Measurements from ENCODE around the gene PGAP3. TPM values are rescaled to one million over a fixed set of nuclear protein-coding genes. Genes with fewer than 3 reads are reported as not detected.

PGAP3 gene
- total RNA-seq, 1 experiment from 2014 or later = 8.4 TPM

DNA sequence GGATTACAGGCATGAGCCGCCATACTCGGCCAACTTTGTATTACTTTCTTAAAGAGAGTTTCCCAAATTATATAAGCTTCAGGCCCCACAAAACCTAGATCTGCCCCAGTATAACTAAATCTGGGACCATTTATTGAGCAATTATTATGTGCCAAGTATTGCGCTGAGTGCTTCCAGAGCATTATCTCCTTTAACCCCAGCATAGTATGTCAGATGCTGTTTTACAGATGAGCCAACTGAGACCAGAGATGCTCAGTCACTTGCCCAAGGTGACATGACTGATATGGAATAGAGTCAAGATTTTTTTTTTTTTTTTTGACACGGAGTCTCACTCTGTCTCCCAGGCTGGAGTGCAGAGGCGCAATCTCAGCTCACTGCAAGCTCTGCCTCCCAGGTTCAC is 10.1 kb upstream of the PGAP3 start:
- DNase-seq (ENCODE audit: low read depth in 1 of 2, low spot score in 2 of 2) = no peak
- Histone ChIP-seq H3K4me3 (no peak overlapping the region), H3K27me3 (replicated peaks) (no peaks in the 10 kb centered on the region), H3K36me3 (peaks cover 4% of the 10 kb centered on the region; the same call in 1 of the 2 replicates), H3K27ac (no peak overlapping the region), H3K9me3 (replicated peaks) (no peaks in the 10 kb centered on the region), H3K4me1 (replicated peaks) (peaks cover 18% of the 10 kb centered on the region)

DNA sequence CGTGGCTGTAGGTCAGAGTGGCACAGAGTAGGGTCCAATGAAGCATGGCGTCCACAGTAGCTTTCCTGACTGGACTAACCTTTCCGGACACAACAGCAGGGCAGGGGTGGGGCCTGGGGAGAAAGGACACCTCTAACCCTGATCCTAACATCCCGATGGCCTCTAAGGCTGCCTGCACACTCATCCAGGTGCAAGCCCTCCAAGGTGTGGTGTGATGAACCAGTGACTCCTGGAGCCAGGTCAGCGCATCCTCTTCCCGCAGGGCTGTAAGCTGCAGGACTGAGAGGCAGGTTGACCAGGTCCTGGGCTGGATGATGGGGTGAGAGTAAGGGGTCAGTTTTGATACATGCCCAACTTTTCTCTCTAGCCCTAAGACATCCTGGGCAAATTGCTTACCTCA is 8.9 kb upstream of the PGAP3 start:
- H3K4me1 ChIP-seq (replicated peaks) = peaks cover 16% of the 10 kb centered on the region
- H3K4me3 ChIP-seq = no peak overlapping the region
- no peak for DNase-seq (ENCODE audit: low read depth in 1 of 2, low spot score in 2 of 2)
- H3K9me3 ChIP-seq (replicated peaks) = no peaks in the 10 kb centered on the region
- no peaks in the 10 kb centered on the region for H3K27me3 ChIP-seq (replicated peaks)
- H3K27ac ChIP-seq = no peak overlapping the region
- peaks cover 4% of the 10 kb centered on the region; the same call in 1 of the 2 replicates for H3K36me3 ChIP-seq

DNA sequence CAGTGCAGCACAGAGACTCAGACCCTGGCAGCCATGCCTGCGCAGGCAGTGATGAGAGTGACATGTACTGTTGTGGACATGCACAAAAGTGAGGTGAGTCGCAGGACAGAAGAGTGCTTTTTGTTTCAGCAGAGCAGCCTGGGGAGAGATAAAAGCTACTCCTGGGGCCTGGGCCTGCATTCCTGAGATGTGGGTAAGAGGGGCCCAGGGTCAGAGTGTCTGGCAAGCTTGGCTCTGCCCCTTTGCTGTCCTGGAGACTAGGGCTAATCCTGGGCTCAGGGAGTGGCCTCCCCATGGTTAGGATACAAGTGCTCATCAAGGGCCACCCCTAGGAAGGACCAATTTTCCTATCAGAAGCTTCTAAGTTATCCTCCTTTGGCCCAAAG is 7.2 kb upstream of the PGAP3 start:
- Histone ChIP-seq H3K27ac (no peak overlapping the region), H3K4me3 (no peak overlapping the region), H3K4me1 (replicated peaks) (peaks cover 8% of the 10 kb centered on the region; the same call in 1 of the 2 replicates), H3K27me3 (replicated peaks) (no peaks in the 10 kb centered on the region), H3K9me3 (replicated peaks) (no peaks in the 10 kb centered on the region), H3K36me3 (peaks cover under 1% of the 10 kb centered on the region; the same call in 1 of the 2 replicates)
- no peak for DNase-seq (ENCODE audit: low read depth in 1 of 2, low spot score in 2 of 2)

- no peak overlapping the region for H3K27ac ChIP-seq
- peaks cover 7% of the 10 kb centered on the region; the same call in 1 of the 2 replicates for H3K4me1 ChIP-seq (replicated peaks)
- H3K9me3 ChIP-seq (replicated peaks) = no peaks in the 10 kb centered on the region
- H3K36me3 ChIP-seq = no peaks in the 10 kb centered on the region
- no peak for DNase-seq (ENCODE audit: low read depth in 1 of 2, low spot score in 2 of 2)
- H3K27me3 ChIP-seq (replicated peaks) = no peaks in the 10 kb centered on the region
- H3K4me3 ChIP-seq = no peak overlapping the region
Observed at GRCh38 chr17:39694593-39694992, 6.7 kb upstream of the PGAP3 start.

DNA sequence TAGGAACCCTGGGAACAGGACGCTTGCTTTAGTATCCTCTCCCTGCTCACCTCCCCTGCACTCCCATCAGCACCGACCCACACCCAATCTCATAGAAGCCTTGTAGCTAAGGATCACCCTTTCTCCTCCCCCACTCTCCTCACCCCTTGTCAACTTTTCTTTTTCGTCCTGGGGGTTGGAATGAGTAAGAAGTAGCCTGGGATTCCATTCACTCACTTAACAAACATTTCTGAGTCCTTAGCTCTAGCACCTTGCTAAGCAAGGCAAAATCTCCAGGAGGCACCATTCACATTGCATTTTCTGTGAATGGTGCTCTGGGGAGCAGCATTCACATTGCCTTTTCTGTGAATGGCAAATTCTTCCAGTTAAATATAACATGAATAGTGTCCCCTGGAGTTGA is 1.1 kb upstream of the PGAP3 start:
- DNase-seq (ENCODE audit: low read depth in 1 of 2, low spot score in 2 of 2) = no peak
- peaks cover 9% of the 10 kb centered on the region; the same call in 1 of the 2 replicates for H3K4me1 ChIP-seq (replicated peaks)
- no peak overlapping the region for H3K27ac ChIP-seq
- H3K27me3 ChIP-seq (replicated peaks) = no peaks in the 10 kb centered on the region
- H3K36me3 ChIP-seq = no peaks in the 10 kb centered on the region
- H3K4me3 ChIP-seq = peak overlapping the region; percentile 46
- no peaks in the 10 kb centered on the region for H3K9me3 ChIP-seq (replicated peaks)

DNA sequence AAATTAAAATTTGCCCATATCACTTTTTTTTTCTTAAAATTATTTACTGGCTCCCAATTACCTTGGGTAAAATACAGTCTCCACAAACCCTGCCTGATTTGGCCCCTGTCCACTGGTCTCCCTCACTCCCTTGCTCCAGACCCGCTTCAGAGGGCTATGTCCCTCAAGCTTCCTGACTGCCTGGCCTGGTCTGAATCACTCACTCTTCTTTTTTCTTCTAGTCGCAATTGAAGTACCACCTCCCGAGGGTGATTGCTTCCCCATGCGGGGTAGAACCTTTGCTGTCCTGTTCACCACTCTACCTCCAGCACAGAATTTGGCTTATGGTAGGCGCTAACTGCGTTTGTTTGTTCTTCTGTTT is 598 bp upstream of the PGAP3 start:
- no peak overlapping the region for H3K27ac ChIP-seq
- H3K36me3 ChIP-seq = no peaks in the 10 kb centered on the region
- peaks cover 9% of the 10 kb centered on the region; the same call in 1 of the 2 replicates for H3K4me1 ChIP-seq (replicated peaks)
- no peaks in the 10 kb centered on the region for H3K9me3 ChIP-seq (replicated peaks)
- H3K27me3 ChIP-seq (replicated peaks) = no peaks in the 10 kb centered on the region
- H3K4me3 ChIP-seq = peak overlapping the region; percentile 46
- DNase-seq (ENCODE audit: low read depth in 1 of 2, low spot score in 2 of 2) = no peak

DNA sequence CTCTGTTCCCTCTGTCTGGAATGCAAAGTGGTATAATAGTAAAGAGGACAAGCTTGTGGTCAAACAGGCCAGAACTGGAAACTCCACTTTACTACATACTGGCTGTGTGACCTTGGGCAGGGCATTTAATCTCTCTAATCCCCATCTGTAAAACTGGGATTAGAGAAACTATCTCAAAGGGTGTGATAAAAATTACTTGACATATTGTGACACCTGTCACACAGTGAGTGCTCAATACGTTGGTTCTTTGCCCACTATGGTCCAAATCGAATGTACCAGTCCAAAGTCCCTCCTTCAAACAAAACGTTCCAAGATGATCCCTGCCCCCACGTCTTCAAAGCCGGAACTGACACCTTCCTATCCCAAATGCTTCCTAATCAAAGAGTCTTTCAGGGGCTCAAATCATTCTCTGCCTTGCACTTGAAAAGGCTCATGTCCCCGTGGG is 734 bp downstream of the PGAP3 start:
- no peak for DNase-seq (ENCODE audit: low read depth in 1 of 2, low spot score in 2 of 2)
- Histone ChIP-seq H3K4me3 (peak overlapping the region; percentile 46), H3K4me1 (replicated peaks) (peaks cover 9% of the 10 kb centered on the region; the same call in 1 of the 2 replicates), H3K27me3 (replicated peaks) (no peaks in the 10 kb centered on the region), H3K27ac (no peak overlapping the region), H3K36me3 (no peaks in the 10 kb centered on the region), H3K9me3 (replicated peaks) (no peaks in the 10 kb centered on the region)

DNA sequence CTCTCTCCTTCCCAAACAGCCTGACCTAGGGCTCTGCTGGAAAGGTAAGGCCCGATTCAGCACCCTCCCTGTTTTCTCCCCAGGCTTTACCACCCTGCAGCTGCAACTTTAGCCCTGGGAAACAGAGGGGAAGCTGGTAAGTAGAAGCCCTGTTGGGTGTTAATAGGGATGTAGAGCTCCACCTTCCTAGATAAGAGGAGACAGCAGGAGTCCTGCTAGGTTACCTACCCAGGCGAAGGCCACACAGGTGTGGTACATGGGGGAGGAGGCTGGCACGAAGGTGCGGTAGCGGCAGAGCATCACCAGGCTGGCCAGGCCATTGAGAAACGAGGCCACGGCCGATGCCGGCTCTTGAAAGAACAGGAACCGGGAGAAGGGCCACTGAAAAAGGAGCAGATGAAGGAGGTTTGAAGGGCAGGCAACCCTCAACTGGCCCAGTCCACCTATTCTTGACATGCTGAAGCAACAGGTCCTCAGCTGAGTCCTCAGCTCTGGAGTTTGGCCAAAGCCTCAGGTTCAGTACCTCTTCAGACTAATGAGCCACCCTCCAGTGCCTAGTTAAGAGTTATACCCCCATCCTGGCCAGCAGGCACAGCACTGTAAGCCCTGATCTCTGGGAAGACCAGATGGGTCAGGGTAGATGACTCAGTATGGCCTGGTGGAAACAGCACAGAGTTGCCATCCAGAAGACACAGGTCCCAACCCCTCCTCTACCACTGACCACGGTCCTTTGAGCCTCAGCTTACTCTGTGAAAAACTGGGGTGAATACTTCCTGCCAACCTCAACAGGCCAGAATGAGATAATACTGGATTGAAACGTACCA is 3.3 kb downstream of the PGAP3 start:
- Histone ChIP-seq H3K27ac (no peak overlapping the region), H3K4me1 (replicated peaks) (peaks cover 9% of the 10 kb centered on the region; the same call in 1 of the 2 replicates), H3K9me3 (replicated peaks) (no peaks in the 10 kb centered on the region), H3K36me3 (no peaks in the 10 kb centered on the region), H3K27me3 (replicated peaks) (no peaks in the 10 kb centered on the region), H3K4me3 (no peak overlapping the region)
- no peak for DNase-seq (ENCODE audit: low read depth in 1 of 2, low spot score in 2 of 2)

DNA sequence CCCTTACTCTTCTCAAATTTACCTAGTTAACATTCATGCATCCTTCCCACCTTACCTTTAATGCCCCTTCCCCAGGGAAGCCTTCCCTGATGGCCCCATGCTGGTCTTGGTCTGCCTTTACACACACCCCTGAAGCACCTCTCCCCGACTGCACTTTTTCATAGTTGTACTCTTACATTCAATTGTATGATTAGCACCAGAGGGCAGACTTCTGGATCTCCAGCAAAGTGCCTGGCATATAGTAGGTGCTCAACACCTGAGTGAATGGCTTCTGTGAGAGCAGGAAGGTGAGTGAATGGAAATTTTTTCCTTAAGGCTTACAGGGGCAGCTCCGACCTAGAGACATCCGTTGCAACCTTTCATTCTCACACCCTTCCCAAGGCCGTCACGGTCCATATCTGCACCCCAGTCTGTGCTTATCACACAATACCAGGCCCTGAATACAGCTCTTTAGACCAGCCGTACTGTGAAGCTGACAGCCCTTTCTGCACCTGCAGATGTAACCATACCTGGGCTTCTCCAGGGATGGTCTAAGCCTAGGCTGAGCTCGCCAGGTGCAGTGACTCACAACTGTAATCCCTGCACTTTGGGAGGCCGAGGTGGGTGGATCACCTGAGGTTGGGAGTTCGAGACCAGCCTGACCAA is 4.4 kb downstream of the PGAP3 start:
- no peak overlapping the region for H3K4me3 ChIP-seq
- peaks cover 3% of the 10 kb centered on the region; the same call in 1 of the 2 replicates for H3K4me1 ChIP-seq (replicated peaks)
- no peak for DNase-seq (ENCODE audit: low read depth in 1 of 2, low spot score in 2 of 2)
- no peak overlapping the region for H3K27ac ChIP-seq
- H3K27me3 ChIP-seq (replicated peaks) = no peaks in the 10 kb centered on the region
- no peaks in the 10 kb centered on the region for H3K36me3 ChIP-seq
- no peaks in the 10 kb centered on the region for H3K9me3 ChIP-seq (replicated peaks)

GRCh38 chr17:39679521-39680192 is 8.2 kb downstream of the PGAP3 start:
- H3K4me1 ChIP-seq (replicated peaks) = no peaks in the 10 kb centered on the region
- H3K4me3 ChIP-seq = no peak overlapping the region
- H3K36me3 ChIP-seq = 0 out of 2 replicates have a peak, but pooled peaks cover 3% of the 10 kb centered on the region
- no peaks in the 10 kb centered on the region for H3K27me3 ChIP-seq (replicated peaks)
- no peak overlapping the region for H3K27ac ChIP-seq
- no peak for DNase-seq (ENCODE audit: low read depth in 1 of 2, low spot score in 2 of 2)
- no peaks in the 10 kb centered on the region for H3K9me3 ChIP-seq (replicated peaks)

- Histone ChIP-seq H3K9me3 (replicated peaks) (no peaks in the 10 kb centered on the region), H3K36me3 (0 out of 2 replicates have a peak, but pooled peaks cover 3% of the 10 kb centered on the region), H3K4me1 (replicated peaks) (no peaks in the 10 kb centered on the region), H3K27me3 (replicated peaks) (no peaks in the 10 kb centered on the region), H3K27ac (no peak overlapping the region), H3K4me3 (no peak overlapping the region)
- no peak for DNase-seq (ENCODE audit: low read depth in 1 of 2, low spot score in 2 of 2)
Observed at GRCh38 chr17:39678340-39679116, 9.3 kb downstream of the PGAP3 start.

DNA sequence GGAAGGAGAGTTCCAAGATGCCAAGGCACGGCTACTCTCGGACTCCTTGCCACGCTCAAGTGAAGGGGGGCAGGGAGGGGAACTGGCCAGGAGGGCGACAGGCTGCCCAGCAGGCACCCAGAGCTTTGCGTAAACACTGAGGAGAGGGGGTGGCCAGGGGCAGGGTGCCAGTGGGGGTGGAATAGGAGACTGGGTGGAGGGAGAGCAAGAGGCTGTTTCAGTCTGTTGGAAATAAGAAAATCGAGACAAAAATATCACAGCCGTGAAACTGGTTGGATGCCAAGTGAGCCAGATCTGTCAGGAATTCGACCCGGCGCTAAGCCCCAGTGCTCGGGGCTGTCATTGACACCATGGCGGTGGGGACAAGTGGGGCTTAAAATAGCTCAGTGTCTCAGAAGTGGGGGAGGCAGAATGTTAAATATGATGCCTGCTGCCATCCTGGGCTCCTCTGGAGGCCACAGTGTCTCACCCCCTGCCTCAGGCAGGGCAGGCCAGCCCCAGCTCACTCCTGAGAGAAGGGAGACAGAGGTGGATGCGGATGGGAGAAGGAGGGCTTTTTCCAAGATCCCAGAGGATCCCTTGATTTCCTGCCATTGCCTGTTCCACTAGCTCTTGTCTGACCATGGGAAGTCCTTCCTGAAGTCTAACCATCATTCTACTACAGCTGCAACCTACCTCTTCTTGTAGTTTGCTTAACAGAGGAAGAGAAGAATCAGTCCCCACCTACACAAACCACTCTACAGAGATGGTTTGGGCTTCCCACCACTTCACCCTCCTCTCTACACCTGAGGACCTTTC is 10.1 kb downstream of the PGAP3 start:
- H3K27ac ChIP-seq = no peak overlapping the region
- no peak overlapping the region for H3K4me3 ChIP-seq
- H3K27me3 ChIP-seq (replicated peaks) = no peaks in the 10 kb centered on the region
- no peak for DNase-seq (ENCODE audit: low read depth in 1 of 2, low spot score in 2 of 2)
- 0 out of 2 replicates have a peak, but pooled peaks cover 3% of the 10 kb centered on the region for H3K36me3 ChIP-seq
- H3K4me1 ChIP-seq (replicated peaks) = no peaks in the 10 kb centered on the region
- no peaks in the 10 kb centered on the region for H3K9me3 ChIP-seq (replicated peaks)

Data from SJSA1 (cell line).